ENCODE measurements around the gene GP9. TPM values are rescaled to one million over a fixed set of nuclear protein-coding genes. Genes with fewer than 3 reads are reported as not detected.
"Not testable (repeated sequence)": the region's sequence is repeated elsewhere in the genome, so short reads cannot be mapped to it uniquely, and the experiment has no call there.

The GP9 gene
- total RNA-seq, 1 donor from 2014 or later = not detected

DNA sequence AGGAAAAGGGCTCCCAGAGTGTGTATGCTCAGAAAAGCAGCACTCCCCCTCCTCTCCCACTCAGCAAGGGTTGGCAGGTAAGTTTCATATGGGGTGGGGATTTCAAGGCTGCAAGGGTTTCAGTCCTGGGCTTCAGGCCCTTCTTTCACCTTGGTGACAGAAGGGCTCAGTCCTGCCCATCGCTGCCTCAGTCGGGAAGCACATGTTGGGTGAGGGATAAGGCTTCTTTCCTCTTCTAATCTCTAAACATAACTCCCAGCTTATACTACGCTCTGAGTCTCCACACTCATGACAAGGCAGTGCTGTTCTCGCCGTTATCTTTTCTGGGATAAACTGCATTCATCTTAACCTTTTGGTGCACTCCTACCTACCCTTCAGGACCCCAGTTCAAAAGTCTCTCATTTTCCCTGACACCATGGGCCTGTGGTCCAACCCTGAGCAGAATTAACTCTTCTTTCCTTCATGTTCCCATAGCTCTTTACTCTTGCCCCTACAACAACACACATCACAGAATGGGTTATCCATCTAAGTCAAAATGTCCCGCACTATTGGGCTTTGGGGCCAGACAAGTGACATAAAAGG is 44.0 kb downstream of the GP9 start:
- Mint-ChIP-seq H3K27ac (no peak overlapping the region), H3K4me3 (ENCODE audit: low read depth) (no peak overlapping the region)
- DNase-seq (ENCODE audit: low spot score, unreplicated experiment) = no peak

DNA sequence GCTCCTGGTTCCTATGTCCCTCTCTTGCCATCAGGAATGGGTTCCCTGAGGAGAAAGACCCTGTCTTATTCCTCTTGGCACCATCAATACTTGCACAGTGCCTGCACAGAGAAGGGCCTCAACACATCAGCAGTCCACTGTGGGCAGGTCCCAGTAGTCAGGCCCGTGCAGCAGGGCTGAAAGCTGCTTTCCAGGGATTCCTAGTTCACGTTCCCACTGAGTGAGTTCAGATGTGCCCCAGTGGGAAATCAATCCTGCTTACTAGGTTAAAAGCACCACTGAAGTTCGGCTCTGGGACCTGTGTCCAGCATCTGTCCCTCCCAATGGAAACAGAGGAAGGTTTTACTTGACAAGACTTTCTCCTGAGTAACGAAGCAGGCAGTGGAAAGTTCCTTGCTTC is 45.3 kb downstream of the GP9 start:
- no peak overlapping the region for H3K27ac Mint-ChIP-seq
- H3K27me3 Mint-ChIP-seq = no peaks in the 10 kb centered on the region
- H3K4me1 Mint-ChIP-seq (ENCODE audit: low read depth) = peaks cover 9% of the 10 kb centered on the region
- no peak for DNase-seq (ENCODE audit: low spot score, unreplicated experiment)
- peaks cover 4% of the 10 kb centered on the region for H3K36me3 Mint-ChIP-seq (ENCODE audit: insufficient read depth)
- H3K9me3 Mint-ChIP-seq (ENCODE audit: low read depth) = no peaks in the 10 kb centered on the region
- no peak overlapping the region for H3K4me3 Mint-ChIP-seq (ENCODE audit: low read depth)
- TF ChIP-seq, protein P1, sequence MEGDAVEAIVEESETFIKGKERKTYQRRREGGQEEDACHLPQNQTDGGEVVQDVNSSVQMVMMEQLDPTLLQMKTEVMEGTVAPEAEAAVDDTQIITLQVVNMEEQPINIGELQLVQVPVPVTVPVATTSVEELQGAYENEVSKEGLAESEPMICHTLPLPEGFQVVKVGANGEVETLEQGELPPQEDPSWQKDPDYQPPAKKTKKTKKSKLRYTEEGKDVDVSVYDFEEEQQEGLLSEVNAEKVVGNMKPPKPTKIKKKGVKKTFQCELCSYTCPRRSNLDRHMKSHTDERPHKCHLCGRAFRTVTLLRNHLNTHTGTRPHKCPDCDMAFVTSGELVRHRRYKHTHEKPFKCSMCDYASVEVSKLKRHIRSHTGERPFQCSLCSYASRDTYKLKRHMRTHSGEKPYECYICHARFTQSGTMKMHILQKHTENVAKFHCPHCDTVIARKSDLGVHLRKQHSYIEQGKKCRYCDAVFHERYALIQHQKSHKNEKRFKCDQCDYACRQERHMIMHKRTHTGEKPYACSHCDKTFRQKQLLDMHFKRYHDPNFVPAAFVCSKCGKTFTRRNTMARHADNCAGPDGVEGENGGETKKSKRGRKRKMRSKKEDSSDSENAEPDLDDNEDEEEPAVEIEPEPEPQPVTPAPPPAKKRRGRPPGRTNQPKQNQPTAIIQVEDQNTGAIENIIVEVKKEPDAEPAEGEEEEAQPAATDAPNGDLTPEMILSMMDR (IDR thresholded peaks at IDR 0.05; ENCODE audit: unreplicated experiment) = no peak

More for the DNA sequence above, 44.0 kb downstream of the GP9 start:
- TF ChIP-seq, protein P1 (IDR thresholded peaks at IDR 0.05; ENCODE audit: unreplicated experiment) = no peak
- Mint-ChIP-seq H3K4me1 (ENCODE audit: low read depth) (peaks cover 9% of the 10 kb centered on the region), H3K36me3 (ENCODE audit: insufficient read depth) (peaks cover 2% of the 10 kb centered on the region), H3K27me3 (no peaks in the 10 kb centered on the region), H3K9me3 (ENCODE audit: low read depth) (no peaks in the 10 kb centered on the region)

DNA sequence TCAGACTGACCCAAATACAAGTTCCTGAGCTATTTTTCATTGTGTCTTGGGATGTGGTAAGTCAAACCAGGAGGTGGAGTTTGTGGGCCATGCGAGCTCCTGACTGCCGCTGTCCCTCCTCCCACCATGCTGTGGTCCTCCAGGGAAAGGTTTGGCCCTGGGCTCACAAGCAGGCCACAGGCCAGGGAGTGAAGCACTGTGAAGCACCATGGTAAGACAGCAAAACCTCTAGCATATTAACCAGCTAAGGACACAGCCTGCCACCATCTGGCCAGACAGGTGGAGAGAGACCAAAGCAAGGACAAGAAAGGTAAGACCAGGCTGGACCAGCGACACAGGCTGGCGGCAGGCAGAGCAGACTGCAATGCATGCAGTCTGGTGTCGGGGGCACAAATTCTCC is 45.7 kb downstream of the GP9 start:
- H3K9me3 Mint-ChIP-seq (ENCODE audit: low read depth) = no peaks in the 10 kb centered on the region
- H3K4me1 Mint-ChIP-seq (ENCODE audit: low read depth) = peaks cover 9% of the 10 kb centered on the region
- H3K27me3 Mint-ChIP-seq = no peaks in the 10 kb centered on the region
- H3K36me3 Mint-ChIP-seq (ENCODE audit: insufficient read depth) = peaks cover 4% of the 10 kb centered on the region
- TF ChIP-seq, protein P1 (IDR thresholded peaks at IDR 0.05; ENCODE audit: unreplicated experiment) = no peak
- no peak overlapping the region for H3K27ac Mint-ChIP-seq
- no peak overlapping the region for H3K4me3 Mint-ChIP-seq (ENCODE audit: low read depth)
- DNase-seq (ENCODE audit: low spot score, unreplicated experiment) = no peak

DNA sequence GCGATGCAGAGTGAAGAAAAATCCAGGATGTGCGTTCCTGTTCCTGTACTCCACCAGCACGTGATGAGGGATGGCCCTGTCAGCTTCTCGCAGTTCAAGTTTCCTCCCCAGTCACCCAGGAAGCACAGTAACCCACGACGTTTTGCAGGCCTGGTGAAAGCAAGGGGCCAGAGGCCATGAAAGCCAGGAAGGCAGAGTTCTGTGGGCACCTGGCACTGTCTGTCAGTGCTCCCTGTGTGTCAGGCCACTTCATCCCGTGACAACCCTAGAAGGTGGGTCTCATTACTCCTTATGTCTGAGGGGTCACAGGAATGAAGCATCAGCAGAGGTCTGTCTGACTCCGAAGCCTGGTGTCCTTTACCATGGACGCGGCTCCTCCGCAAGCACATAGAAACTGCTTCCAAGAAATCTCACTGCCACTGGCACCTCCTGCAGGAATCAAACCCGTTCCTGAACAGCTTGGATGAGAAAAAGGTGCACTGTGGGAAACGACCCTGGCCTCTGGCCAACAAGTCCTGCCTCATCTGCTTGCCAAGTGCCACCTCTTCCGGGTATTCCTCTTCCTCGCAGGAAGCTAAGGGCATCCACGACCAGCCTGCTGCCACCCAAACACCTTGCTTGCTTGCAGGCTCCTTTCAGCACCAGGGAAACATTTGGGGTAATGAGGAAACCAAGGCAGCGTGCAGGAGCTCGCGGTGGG is 46.4 kb downstream of the GP9 start:
- H3K36me3 Mint-ChIP-seq (ENCODE audit: insufficient read depth) = peaks cover 4% of the 10 kb centered on the region
- H3K9me3 Mint-ChIP-seq (ENCODE audit: low read depth) = no peaks in the 10 kb centered on the region
- H3K4me1 Mint-ChIP-seq (ENCODE audit: low read depth) = peaks cover 7% of the 10 kb centered on the region
- no peak overlapping the region for H3K4me3 Mint-ChIP-seq (ENCODE audit: low read depth)
- TF ChIP-seq, protein P1 (IDR thresholded peaks at IDR 0.05; ENCODE audit: unreplicated experiment) = no peak
- no peaks in the 10 kb centered on the region for H3K27me3 Mint-ChIP-seq
- H3K27ac Mint-ChIP-seq = no peak overlapping the region
- DNase-seq (ENCODE audit: low spot score, unreplicated experiment) = no peak

DNA sequence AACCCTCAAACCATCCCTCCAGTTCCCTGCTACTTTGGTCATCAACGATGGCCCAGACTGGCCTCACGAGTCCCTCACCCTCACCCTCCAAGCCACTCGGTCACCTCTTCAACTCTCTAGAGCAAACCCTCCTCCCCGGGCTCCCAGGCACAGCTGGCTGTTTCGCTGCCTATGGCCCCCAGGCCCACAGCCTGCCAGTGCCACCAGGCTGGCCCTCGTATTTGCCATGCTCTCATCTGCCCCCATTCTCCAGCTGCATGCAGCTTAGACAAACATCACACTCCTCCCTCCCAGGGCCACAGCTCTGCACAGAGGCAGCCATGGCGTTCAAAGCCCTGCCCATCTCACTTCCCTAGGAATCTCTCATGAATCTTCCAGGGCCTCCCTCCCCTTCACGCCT is 47.2 kb downstream of the GP9 start:
- Mint-ChIP-seq H3K4me1 (ENCODE audit: low read depth) (peaks cover 7% of the 10 kb centered on the region), H3K27ac (peak overlapping the region; percentile 44), H3K27me3 (no peaks in the 10 kb centered on the region), H3K9me3 (ENCODE audit: low read depth) (no peaks in the 10 kb centered on the region), H3K36me3 (ENCODE audit: insufficient read depth) (peaks cover 4% of the 10 kb centered on the region), H3K4me3 (ENCODE audit: low read depth) (no peak overlapping the region)
- no peak for DNase-seq (ENCODE audit: low spot score, unreplicated experiment)
- TF ChIP-seq, protein P1 (IDR thresholded peaks at IDR 0.05; ENCODE audit: unreplicated experiment) = no peak

DNA sequence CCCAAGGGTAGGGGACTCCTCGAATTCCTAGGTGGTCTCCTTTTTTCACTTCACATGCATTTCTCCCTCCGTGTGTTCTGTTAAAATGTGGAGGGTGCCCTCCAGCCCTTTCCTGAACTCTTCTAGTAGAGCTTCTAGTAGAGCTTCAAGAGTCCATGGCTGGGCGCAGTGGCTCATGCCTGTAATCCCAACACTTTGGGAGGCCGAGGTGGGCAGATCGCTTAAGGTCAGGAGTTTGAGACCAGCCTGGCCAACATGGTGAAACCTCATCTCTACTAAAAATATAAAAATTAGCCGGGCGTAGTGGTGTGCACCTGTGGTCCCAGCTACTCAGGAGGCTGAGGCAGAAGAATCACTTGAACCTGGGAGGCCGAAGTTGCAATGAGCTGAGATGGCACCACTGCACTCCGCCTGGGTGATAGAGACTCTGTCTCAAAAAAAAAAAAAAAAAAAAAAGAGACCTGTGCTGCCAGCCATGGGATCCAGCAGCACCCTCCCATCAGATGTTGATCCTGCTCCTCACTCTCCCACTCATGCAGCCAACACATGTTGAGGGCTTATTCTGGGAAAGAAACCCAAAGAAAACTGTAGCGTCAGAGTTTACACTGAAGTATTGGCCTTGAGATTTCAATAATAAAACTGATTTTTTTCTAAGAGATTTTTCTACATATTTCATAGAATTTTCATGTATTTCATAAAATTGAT is 50.6 kb downstream of the GP9 start:
- DNase-seq (ENCODE audit: low spot score, unreplicated experiment); H3K4me3 Mint-ChIP-seq (ENCODE audit: low read depth); H3K9me3 Mint-ChIP-seq (ENCODE audit: low read depth); H3K27ac Mint-ChIP-seq; H3K4me1 Mint-ChIP-seq (ENCODE audit: low read depth); H3K27me3 Mint-ChIP-seq; H3K36me3 Mint-ChIP-seq (ENCODE audit: insufficient read depth): not testable (repeated sequence)

Data from progenitor cell of endocrine pancreas (in vitro differentiated cells).